HG03064 (cell line): ENCODE measurements around the gene RDM1.

Source experiments
- ATAC-seq: cut with Tn5 transposase; IDR thresholded peaks from one replicate; pipeline ENCODE4 v1.9.1; 2021; ENCODE audit warnings: low read depth; ENCODE audit not compliant: unreplicated experiment

The RDM1 gene

DNA sequence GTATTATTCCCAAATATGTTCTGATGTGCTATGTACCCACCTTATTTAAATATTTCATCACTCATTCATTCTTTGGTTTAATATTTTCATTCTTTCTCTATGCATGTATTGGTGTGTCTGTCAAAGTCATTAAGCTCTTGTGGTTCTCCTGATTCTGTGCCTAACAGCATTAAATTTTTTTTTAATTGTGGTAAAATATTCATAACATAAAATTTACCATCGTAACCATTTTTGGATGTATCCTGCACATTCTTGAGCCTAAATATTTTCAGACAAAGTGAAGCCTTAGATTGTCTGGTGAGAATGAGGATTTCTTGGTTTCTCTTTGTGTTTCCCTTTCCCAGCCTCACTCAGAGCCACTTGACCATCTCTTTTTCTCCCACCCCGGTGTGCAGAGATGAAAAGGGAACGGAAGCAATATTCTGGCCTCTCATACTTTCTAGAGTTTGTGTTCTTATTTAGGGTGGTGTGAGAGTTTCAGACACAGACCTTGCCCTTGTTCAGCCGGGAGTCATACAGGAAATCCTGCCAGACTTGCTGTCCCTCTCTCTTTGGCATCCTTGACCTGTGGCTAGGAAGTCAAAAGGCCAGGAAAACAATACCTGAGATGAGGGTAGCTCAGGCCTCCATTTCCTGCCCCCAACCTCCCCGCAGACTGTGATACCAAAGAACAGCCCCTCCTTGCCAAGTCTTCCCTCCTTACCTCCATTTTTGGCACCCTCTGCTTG lies 55.3 kb downstream of the RDM1 start:
- ATAC-seq: no peak

DNA sequence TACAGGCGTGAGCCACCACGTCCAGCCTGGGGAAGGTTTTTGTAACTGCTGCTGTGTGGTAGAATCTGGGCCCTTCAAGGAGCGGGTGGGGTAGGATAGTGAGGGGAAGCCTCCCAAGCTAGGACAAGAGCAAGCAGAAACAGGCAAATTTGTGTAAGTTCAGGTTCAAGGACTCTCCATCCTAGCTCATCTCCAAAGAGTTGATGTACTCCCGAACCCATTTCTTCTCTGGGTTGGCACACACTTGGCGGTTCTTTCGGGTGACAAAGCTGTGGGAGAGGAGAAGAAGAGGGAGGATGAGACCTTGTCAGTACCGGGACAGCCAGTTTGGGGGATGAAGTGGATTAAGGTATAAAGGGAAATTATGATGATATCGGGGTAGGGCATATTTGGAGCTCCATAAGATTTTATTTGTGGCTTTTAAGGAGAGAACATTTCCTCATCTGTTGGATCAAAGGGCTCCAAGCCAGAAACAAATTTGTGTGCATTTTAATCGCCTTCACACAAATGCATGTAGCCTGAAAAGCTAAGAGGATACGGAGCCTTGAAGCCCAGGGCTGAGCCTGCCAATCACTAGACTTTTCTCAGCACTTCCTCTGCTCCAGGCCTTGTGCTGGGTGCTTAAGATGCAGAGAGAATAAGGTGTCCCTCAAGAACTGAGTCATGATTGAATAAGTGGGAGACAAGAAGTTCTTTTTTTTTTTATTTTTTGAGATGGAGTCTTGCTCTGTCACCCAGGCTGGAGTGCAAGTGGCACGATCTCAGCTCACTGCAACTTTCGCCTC lies 58.2 kb downstream of the RDM1 start:
- ATAC-seq: no peak

DNA sequence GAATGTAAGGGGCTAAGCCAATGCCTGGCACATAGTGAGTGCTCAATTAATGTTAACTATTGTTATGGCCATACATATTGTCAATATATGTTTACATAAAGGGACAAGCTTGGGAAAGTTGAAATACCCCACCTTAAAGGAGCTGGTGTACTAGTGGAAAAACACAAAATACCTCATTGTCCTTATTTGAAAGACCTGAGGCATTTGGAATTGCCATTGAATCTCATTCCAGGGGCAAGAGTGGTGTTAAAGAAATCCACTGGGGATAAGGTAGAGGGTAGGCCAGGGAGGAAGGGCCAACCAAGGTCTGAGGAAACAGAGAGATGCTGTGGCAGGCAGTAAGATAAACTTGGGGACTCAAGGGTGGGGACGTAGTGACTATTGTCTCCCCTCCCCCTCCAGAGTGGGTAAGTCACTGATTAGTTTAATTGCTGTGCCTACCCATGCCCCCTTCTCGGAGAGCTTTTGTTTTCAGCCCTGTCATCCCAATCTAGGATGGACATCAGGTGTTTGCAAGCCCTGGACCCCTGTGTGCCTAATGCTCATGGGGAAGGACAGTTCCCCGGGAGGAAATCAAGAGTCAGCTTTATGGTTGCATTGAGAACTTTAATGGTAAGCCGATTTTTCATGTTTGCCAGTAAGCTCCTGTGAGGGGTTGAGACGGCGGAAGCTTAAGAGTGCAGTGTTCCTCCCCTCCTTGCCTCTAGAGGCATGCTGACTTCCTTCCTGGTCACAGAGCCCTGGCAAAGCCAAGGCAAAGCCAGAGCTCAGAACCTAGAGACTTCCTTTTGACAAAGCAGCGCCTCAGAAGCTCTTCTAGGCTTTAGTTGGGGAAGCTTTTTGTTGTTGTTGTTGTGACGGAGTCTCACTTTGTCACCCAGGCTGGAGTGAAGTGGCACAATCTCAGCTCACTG lies 59.4 kb downstream of the RDM1 start:
- no peak for ATAC-seq

DNA sequence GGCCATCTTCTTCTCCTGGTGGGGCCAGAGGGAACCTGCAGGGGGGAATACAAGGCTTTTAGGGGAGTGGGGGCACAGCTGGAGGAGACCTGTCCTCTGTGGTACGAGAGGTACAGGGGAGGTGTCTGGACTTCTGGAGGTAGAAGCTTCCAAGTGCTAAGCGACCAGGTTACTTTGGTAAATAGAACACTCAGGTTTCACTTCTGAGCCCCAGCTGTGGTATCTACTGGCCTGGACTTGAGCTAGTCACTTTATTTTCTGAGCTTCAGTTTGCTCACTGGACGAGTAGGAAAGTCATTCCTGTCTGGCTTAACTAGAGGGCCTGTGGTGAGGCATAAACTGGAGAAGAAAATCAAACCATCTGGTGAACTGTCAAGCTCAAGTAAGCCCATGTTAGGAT lies 61.8 kb downstream of the RDM1 start, which contains the start of gene HEATR9:
Gene HEATR9 (minus strand): TSS at position 155 of the 400 bp plus-strand sequence. CDS start 149 bp downstream, at position 6.
- no peak for ATAC-seq
